Measurements from ENCODE around the gene DDX60. TPM values are rescaled to one million over a fixed set of nuclear protein-coding genes. Genes with fewer than 3 reads are reported as not detected.

DDX60 gene
- total RNA-seq, 2 donors from 2014 or later = 9.2 to 10.7 TPM

GRCh38 chr4:168275836-168276235 is 42.7 kb downstream of the DDX60 start:
- H3K4me1 ChIP-seq = no peaks in the 10 kb centered on the region
- H3K36me3 ChIP-seq = peaks cover 20% of the 10 kb centered on the region
- H3K4me3 ChIP-seq = no peak overlapping the region

GRCh38 chr4:168274871-168275270 is 43.7 kb downstream of the DDX60 start:
- TF ChIP-seq CTCF (IDR thresholded peaks at IDR 0.05) = no peak
- Histone ChIP-seq H3K4me1 (peaks cover 0 to 2% of the 10 kb centered on the region in 2 donors), H3K4me3 (no peak overlapping the region), H3K36me3 (peaks cover 13% of the 10 kb centered on the region), H3K9me3 (no peaks in the 10 kb centered on the region), H3K27ac (no peak overlapping the region), H3K27me3 (no peaks in the 10 kb centered on the region)
- no peak for DNase-seq (ENCODE audit: low spot score)

More at GRCh38 chr4:168275836-168276235, 42.7 kb downstream of the DDX60 start:
- Histone ChIP-seq H3K27ac (no peak overlapping the region), H3K9me3 (no peaks in the 10 kb centered on the region), H3K27me3 (no peaks in the 10 kb centered on the region)
- DNase-seq (ENCODE audit: low spot score) = no peak
- TF ChIP-seq CTCF (IDR thresholded peaks at IDR 0.05) = no peak

GRCh38 chr4:168273838-168274237 is 44.7 kb downstream of the DDX60 start:
- no peak for TF ChIP-seq CTCF (IDR thresholded peaks at IDR 0.05)
- no peak overlapping the region for H3K27ac ChIP-seq
- H3K9me3 ChIP-seq = no peaks in the 10 kb centered on the region
- H3K4me1 ChIP-seq = peaks cover 0 to 2% of the 10 kb centered on the region in 2 donors
- no peaks in the 10 kb centered on the region for H3K27me3 ChIP-seq
- peaks cover 13% of the 10 kb centered on the region for H3K36me3 ChIP-seq
- no peak overlapping the region for H3K4me3 ChIP-seq
- DNase-seq (ENCODE audit: low spot score) = no peak

- no peak for TF ChIP-seq CTCF (IDR thresholded peaks at IDR 0.05)
- Histone ChIP-seq H3K27me3 (no peaks in the 10 kb centered on the region), H3K9me3 (no peaks in the 10 kb centered on the region), H3K27ac (peak overlapping the region in 1 of 2 donors; percentile 84), H3K4me1 (peaks cover 0 to 2% of the 10 kb centered on the region in 2 donors), H3K4me3 (no peak overlapping the region), H3K36me3 (peaks cover 12% of the 10 kb centered on the region)
- no peak for DNase-seq (ENCODE audit: low spot score)
Measured at GRCh38 chr4:168272488-168272887, 46.1 kb downstream of the DDX60 start.

- H3K4me3 ChIP-seq = no peak overlapping the region
- peaks cover 0 to 2% of the 10 kb centered on the region in 2 donors for H3K4me1 ChIP-seq
- DNase-seq (ENCODE audit: low spot score) = no peak
- TF ChIP-seq CTCF (IDR thresholded peaks at IDR 0.05) = no peak
- no peaks in the 10 kb centered on the region for H3K27me3 ChIP-seq
- peak overlapping the region; percentile 49 to 84 for H3K27ac ChIP-seq
- H3K9me3 ChIP-seq = no peaks in the 10 kb centered on the region
- H3K36me3 ChIP-seq = no peaks in the 10 kb centered on the region
Measured at GRCh38 chr4:168269896-168270295, 48.7 kb downstream of the DDX60 start.

GRCh38 chr4:168265327-168265726 is 53.2 kb downstream of the DDX60 start:
- Histone ChIP-seq H3K4me3 (no peak overlapping the region), H3K4me1 (peaks cover 0 to under 1% of the 10 kb centered on the region in 2 donors), H3K27me3 (no peaks in the 10 kb centered on the region), H3K27ac (peak overlapping the region; percentile 63 to 67), H3K36me3 (no peaks in the 10 kb centered on the region), H3K9me3 (no peaks in the 10 kb centered on the region)
- DNase-seq (ENCODE audit: low spot score) = no peak
- TF ChIP-seq CTCF (IDR thresholded peaks at IDR 0.05) = no peak

All from right atrium auricular region (tissue), 2 donors.